Measurements from ENCODE around the gene VWF. TPM values are rescaled to one million over a fixed set of nuclear protein-coding genes. Genes with fewer than 3 reads are reported as not detected.

The VWF gene
- total and polyA plus RNA-seq, 10 of the 15 experiments (the other 5 are each of a cell fraction or from before 2014, with no cell fraction given), result 0.08 to 0.23 TPM; not detected in 8

DNA sequence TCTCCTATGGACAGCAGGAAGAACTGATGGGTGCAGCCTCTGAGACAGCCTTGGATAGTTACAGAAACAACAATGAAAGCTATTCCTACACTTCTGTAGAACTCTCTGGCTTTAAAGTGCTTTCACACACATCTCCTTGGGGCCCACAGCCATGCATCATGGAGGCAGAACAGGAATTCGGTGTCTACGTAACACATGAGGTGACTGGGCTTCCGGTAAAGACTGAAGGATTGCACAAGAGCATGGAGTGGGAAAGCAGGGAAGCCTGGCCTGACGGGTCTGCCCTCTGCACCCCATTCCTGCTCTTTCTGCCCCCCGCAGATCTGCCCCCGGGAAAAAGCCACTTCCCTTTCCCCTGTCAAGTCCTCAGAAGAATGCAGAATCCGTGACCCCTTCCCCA is 82.6 kb downstream of the VWF start (continued):
- TF ChIP-seq, protein P1, sequence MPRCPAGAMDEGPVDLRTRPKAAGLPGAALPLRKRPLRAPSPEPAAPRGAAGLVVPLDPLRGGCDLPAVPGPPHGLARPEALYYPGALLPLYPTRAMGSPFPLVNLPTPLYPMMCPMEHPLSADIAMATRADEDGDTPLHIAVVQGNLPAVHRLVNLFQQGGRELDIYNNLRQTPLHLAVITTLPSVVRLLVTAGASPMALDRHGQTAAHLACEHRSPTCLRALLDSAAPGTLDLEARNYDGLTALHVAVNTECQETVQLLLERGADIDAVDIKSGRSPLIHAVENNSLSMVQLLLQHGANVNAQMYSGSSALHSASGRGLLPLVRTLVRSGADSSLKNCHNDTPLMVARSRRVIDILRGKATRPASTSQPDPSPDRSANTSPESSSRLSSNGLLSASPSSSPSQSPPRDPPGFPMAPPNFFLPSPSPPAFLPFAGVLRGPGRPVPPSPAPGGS (IDR thresholded peaks at IDR 0.05; ENCODE audit: borderline replicate concordance, insufficient read depth, low read depth, low read length, poor library complexity, severe bottlenecking), result no peak
- TF ChIP-seq EGR1 (IDR thresholded peaks at IDR 0.05; ENCODE audit: borderline replicate concordance in 1 of 2, low read depth in 2 of 2, low read length in 2 of 2) (no peak), POLR2AphosphoS5 (IDR thresholded peaks at IDR 0.05; ENCODE audit: low read length) (no peak), CREM (IDR thresholded peaks at IDR 0.05; ENCODE audit: low read depth) (no peak)

GRCh38 chr12:6040815-6041214 is 83.7 kb downstream of the VWF start:
- H3K9me3 ChIP-seq (replicated peaks; ENCODE audit: control insufficient read depth, insufficient read depth, low read length), result no peaks in the 10 kb centered on the region
- WGBS (ENCODE audit: insufficient coverage, insufficient replicate concordance, low lambda C conversion rate, missing lambda C conversion rate), result 38% methylated on average over 5 of the region's 5 CpGs
- H3K4me1 ChIP-seq (ENCODE audit: control insufficient read depth, insufficient read depth, low read length), result no peaks in the 10 kb centered on the region
- intact Hi-C loops (cut with micrococcal nuclease; ENCODE audit: unreplicated experiment), result loop anchor here (1.0 kb wide), 1 partner anchor 53 kb away; no protein-coding TSS in a partner anchor
- H2AFZ ChIP-seq (ENCODE audit: control insufficient read depth, low read depth, low read length), result no peak overlapping the region
- FAIRE-seq (no peak), DNase-seq (ENCODE audit: low read depth, low spot score) (no peak), ATAC-seq (no peak)
- H3K27me3 ChIP-seq (replicated peaks in 1 of 2; ENCODE audit: control insufficient read depth in 2 of 2, insufficient read depth in 2 of 2, low read length in 1 of 2), result no peaks in the 10 kb centered on the region; a peak in 2 of 4 replicates
- ChIA-PET POLR2A (no interaction called here), CTCF (interaction anchor here (0.9 to 13.2 kb wide), 2 partner anchors 48 to 153 kb away, joined by 3 to 256 read pairs; no protein-coding TSS in a partner anchor), SMC1A (ENCODE audit: uncharacterized antibody, unreplicated experiment) (no interaction called here), RAD21 (ENCODE audit: unreplicated experiment) (no interaction called here)
- no peak overlapping the region for H3K27ac ChIP-seq (ENCODE audit: control insufficient read depth, insufficient read depth)
- no peaks in the 10 kb centered on the region for H3K36me3 ChIP-seq (ENCODE audit: control insufficient read depth in 2 of 2, insufficient read depth in 2 of 2, low read length in 1 of 2)
- no peaks in the 10 kb centered on the region for H3K79me2 ChIP-seq (ENCODE audit: control insufficient read depth, insufficient read depth, low read length)
- no peak overlapping the region for H3K4me2 ChIP-seq (ENCODE audit: control insufficient read depth, insufficient read depth)
- TF ChIP-seq GATAD2B (conservative IDR thresholded peaks at IDR 0.05; ENCODE audit: low read depth), result no peak
- TF ChIP-seq CBX3 (IDR thresholded peaks at IDR 0.05; ENCODE audit: borderline replicate concordance, low read depth), result no peak
- TF ChIP-seq MYC (IDR thresholded peaks at IDR 0.05; ENCODE audit: insufficient read depth, insufficient read length, insufficient replicate concordance, low read length, severe bottlenecking), result no peak
- no peak for TF ChIP-seq MTA2 (IDR thresholded peaks at IDR 0.05; ENCODE audit: low read depth)
- TF ChIP-seq ZZZ3 (IDR thresholded peaks at IDR 0.05; ENCODE audit: control insufficient read depth, insufficient read length, low read depth), result no peak
- no peak for TF ChIP-seq MXI1 (IDR thresholded peaks at IDR 0.05; ENCODE audit: low read depth, low read length)
- no peak for TF ChIP-seq CEBPB (IDR thresholded peaks at IDR 0.05; ENCODE audit: borderline replicate concordance in 1 of 2, low read depth in 2 of 2, low read length in 2 of 2)
- no peak for TF ChIP-seq KLF5 (IDR thresholded peaks at IDR 0.05; ENCODE audit: partially characterized antibody)
- TF ChIP-seq WRNIP1 (IDR thresholded peaks at IDR 0.05; ENCODE audit: borderline replicate concordance, low read depth, low read length), result no peak
- no peak for TF ChIP-seq HDAC2 (IDR thresholded peaks at IDR 0.05)
- in situ Hi-C loops (cut with MboI), result loop anchor here (5.0 kb wide), 1 partner anchor 54 kb away; no protein-coding TSS in a partner anchor
- no TSS peak for BruUV-seq (replicated peaks)
- no peak overlapping the region for H3K9ac ChIP-seq (ENCODE audit: control insufficient read depth, insufficient read depth, low read length)
- H3K4me3 ChIP-seq, result no peak overlapping the region
- no peaks in the 10 kb centered on the region for H4K20me1 ChIP-seq (ENCODE audit: control insufficient read depth, insufficient read depth)
